A673 (cell line): ENCODE results near the gene OR12D3. TPM values are rescaled to one million over a fixed set of nuclear protein-coding genes. Genes with fewer than 3 reads are reported as not detected.
"Not testable (repeated sequence)": the region's sequence is repeated elsewhere in the genome, so short reads cannot be mapped to it uniquely, and the experiment has no call there.

ENCODE experiments used
- BruUV-seq: library from RNA; stranded (reverse); fragments of 400-500 nt; replicated peaks from 2 replicates; lab custom pipeline; 2021; lab: Mats Ljungman, UMichigan
- CTCF ChIA-PET: fragments of 300-600 bp; sonication (Branson Sonifier 250); formaldehyde crosslinking; loops from one replicate; lab custom pipeline; 2022; ENCODE audit warnings: antibody characterized with exemption; lab: Charles Lee
- POLR2A ChIA-PET: fragments of 300-600 bp; sonication (Branson Sonifier 250); formaldehyde crosslinking; loops from one replicate; lab custom pipeline; 2022; ENCODE audit warnings: antibody characterized with exemption; ENCODE audit not compliant: low non-redundant PET; lab: Charles Lee
- DNase-seq: peaks from one replicate; pipeline ENCODE4 v3.0.0-alpha.2; 2015; ENCODE audit warnings: low spot score
- H3K27ac ChIP-seq: fragments of 200-600 bp; sonication (generic); 2 replicates; pipeline ENCODE4 v1.5.1; 2016; ENCODE audit warnings: mixed run types, low read depth, mild to moderate bottlenecking, mixed read lengths, antibody characterized with exemption, low read length; ENCODE audit not compliant: poor library complexity, severe bottlenecking
- H3K27me3 ChIP-seq: fragments of 200-600 bp; sonication (generic); replicated peaks from 2 replicates; pipeline ENCODE4 v1.6.1; 2017; ENCODE audit warnings: mixed run types, low read depth, mild to moderate bottlenecking, mixed read lengths, antibody characterized with exemption, low read length; ENCODE audit not compliant: insufficient read depth, poor library complexity
- H3K36me3 ChIP-seq: fragments of 200-600 bp; sonication (generic); 2 replicates; pipeline ENCODE4 v1.6.1; 2016; ENCODE audit warnings: mixed run types, mild to moderate bottlenecking, mixed read lengths, antibody characterized with exemption, low read length; ENCODE audit not compliant: insufficient read depth, poor library complexity, severe bottlenecking
- H3K4me1 ChIP-seq: fragments of 200-600 bp; sonication (generic); 2 replicates; pipeline ENCODE4 v1.6.1; 2017; ENCODE audit warnings: mixed run types, mild to moderate bottlenecking, mixed read lengths, antibody characterized with exemption, low read length; ENCODE audit not compliant: insufficient read depth, poor library complexity, severe bottlenecking
- H3K4me3 ChIP-seq: fragments of 200-600 bp; sonication (generic); 2 replicates; pipeline ENCODE4 v1.5.1; 2016; ENCODE audit warnings: low read depth, mixed run types, mild to moderate bottlenecking, mixed read lengths, low read length; ENCODE audit not compliant: poor library complexity, severe bottlenecking
- H3K9me3 ChIP-seq: fragments of 200-600 bp; sonication (generic); 2 replicates; pipeline ENCODE4 v1.6.1; 2016; ENCODE audit warnings: mixed run types, low read depth, mild to moderate bottlenecking, mixed read lengths, antibody characterized with exemption, low read length; ENCODE audit not compliant: poor library complexity, severe bottlenecking
- EZH2 ChIP-seq: fragments of 200-600 bp; sonication (generic); IDR thresholded peaks from 2 replicates; pipeline ENCODE4 v1.6.1; 2017; ENCODE audit warnings: borderline replicate concordance, low read depth, mild to moderate bottlenecking, mixed read lengths, antibody characterized with exemption, low read length; ENCODE audit not compliant: poor library complexity, severe bottlenecking
- intact Hi-C: fragments of 100-400 bp; cut with micrococcal nuclease; formaldehyde crosslinking; loops from one replicate; pipeline ENCODE4 v1.10.0; 2022; ENCODE audit not compliant: unreplicated experiment
- total RNA-seq: library from RNA; stranded (reverse); gene quantifications from 2 replicates; pipeline ENCODE4 v1.2.3, GENCODE V29; 2021
- TF ChIP-seq, protein P1 (sequence below): fragments of 300-800, 200-600 bp; sonication (generic); conservative IDR thresholded peaks from 2 replicates; pipeline ENCODE4 v1.5.1; 2017; ENCODE audit warnings: low read depth, mild to moderate bottlenecking, antibody characterized with exemption, low read length, moderate library complexity, mixed read lengths

Gene OR12D3
- total RNA-seq, 1 experiment from 2014 or later, result not detected

- Histone ChIP-seq H3K36me3 (no peaks in the 10 kb centered on the region), H3K4me3 (no peak overlapping the region), H3K27ac (no peak overlapping the region), H3K27me3 (peaks cover 9% of the 10 kb centered on the region), H3K9me3 (no peaks in the 10 kb centered on the region), H3K4me1 (no peaks in the 10 kb centered on the region)
- TF ChIP-seq EZH2, result no peak
- TF ChIP-seq, protein P1, sequence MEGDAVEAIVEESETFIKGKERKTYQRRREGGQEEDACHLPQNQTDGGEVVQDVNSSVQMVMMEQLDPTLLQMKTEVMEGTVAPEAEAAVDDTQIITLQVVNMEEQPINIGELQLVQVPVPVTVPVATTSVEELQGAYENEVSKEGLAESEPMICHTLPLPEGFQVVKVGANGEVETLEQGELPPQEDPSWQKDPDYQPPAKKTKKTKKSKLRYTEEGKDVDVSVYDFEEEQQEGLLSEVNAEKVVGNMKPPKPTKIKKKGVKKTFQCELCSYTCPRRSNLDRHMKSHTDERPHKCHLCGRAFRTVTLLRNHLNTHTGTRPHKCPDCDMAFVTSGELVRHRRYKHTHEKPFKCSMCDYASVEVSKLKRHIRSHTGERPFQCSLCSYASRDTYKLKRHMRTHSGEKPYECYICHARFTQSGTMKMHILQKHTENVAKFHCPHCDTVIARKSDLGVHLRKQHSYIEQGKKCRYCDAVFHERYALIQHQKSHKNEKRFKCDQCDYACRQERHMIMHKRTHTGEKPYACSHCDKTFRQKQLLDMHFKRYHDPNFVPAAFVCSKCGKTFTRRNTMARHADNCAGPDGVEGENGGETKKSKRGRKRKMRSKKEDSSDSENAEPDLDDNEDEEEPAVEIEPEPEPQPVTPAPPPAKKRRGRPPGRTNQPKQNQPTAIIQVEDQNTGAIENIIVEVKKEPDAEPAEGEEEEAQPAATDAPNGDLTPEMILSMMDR, result no peak
- BruUV-seq, result no TSS peak
- DNase-seq, result no peak
- POLR2A ChIA-PET, result no interaction called here
- CTCF ChIA-PET, result no interaction called here
- intact Hi-C loops, result no loop called here
Observed at GRCh38 chr6:29354980-29355379, 20.1 kb downstream of the OR12D3 start.

DNA sequence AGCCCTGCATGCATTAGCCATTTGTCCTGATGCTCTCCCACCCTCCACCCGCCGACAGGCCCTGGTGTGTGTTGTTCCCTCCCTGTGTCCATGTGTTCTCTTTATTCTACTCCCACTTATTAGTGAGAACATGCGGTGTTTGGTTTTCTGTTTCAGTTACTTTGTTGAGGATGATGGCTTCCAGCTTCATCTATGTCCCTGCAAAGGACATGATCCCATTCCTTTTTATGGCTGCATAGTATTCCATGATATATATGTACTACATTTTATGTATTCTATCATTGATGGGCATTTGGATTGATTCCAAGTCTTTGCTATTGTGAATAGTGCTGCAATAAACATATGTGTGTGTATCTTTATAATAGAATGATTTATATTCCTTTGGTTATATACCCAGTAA, 25.7 kb downstream of the OR12D3 start:
- H3K27me3 ChIP-seq, POLR2A ChIA-PET, H3K9me3 ChIP-seq, H3K36me3 ChIP-seq, CTCF ChIA-PET, DNase-seq, H3K4me1 ChIP-seq, H3K27ac ChIP-seq, H3K4me3 ChIP-seq, intact Hi-C loops, BruUV-seq: not testable (repeated sequence)

- intact Hi-C loops, result no loop called here
- ChIA-PET CTCF (no interaction called here), POLR2A (interaction anchor here (0.7 kb wide), 1 partner anchor 172 kb away, joined by 5 read pairs; no protein-coding TSS in a partner anchor)
- Histone ChIP-seq H3K36me3 (no peaks in the 10 kb centered on the region), H3K27me3 (peaks cover 9% of the 10 kb centered on the region), H3K4me3 (no peak overlapping the region), H3K9me3 (no peaks in the 10 kb centered on the region), H3K27ac (no peak overlapping the region), H3K4me1 (no peaks in the 10 kb centered on the region)
- BruUV-seq, result no TSS peak
- no peak for DNase-seq
- TF ChIP-seq, protein P1, result no peak
- TF ChIP-seq EZH2, result no peak
Observed at GRCh38 chr6:29345380-29345779, 29.7 kb downstream of the OR12D3 start.

DNA sequence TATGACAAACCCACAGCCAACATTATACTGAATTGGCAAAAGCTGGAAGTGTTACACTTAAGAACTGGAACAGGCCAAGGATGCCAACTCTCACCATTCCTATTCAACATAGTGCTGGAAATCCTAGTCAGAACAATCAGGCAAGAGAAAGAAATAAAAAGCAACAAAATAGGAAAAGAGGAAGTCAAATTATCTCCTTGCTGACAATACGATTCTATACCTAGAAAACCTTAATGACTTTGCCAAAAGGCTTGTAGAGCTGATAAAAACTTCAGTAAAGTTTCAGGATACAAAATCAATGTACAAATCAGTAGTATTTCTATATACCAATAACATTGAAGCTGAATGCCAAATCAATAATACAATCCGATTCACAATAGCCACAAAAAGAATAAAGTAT, 38.8 kb downstream of the OR12D3 start:
- POLR2A ChIA-PET, result no interaction called here
- no peak for TF ChIP-seq EZH2
- TF ChIP-seq, protein P1, result no peak

More for the DNA sequence above, 38.8 kb downstream of the OR12D3 start:
- no TSS peak for BruUV-seq
- Histone ChIP-seq H3K27ac (no peak overlapping the region), H3K27me3 (peaks cover 11% of the 10 kb centered on the region), H3K4me1 (no peaks in the 10 kb centered on the region), H3K4me3 (no peak overlapping the region), H3K9me3 (no peaks in the 10 kb centered on the region), H3K36me3 (no peaks in the 10 kb centered on the region)
- intact Hi-C loops, result no loop called here
- CTCF ChIA-PET, result no interaction called here
- DNase-seq, result no peak
